Thyroid gland (tissue), 4 donors: Measurements from ENCODE around the gene MGAT5. TPM values are rescaled to one million over a fixed set of nuclear protein-coding genes. Genes with fewer than 3 reads are reported as not detected.

Source experiments
- DNase-seq, 2 donors: peaks; one replicate each; pipeline ENCODE4 v3.0.0-alpha.2; 2019
- H3K27ac ChIP-seq, 3 donors: fragments of 200-600 bp; sonication (generic); 1 replicate in 2 of 3; 2 replicates in 1 of 3; pipeline ENCODE4 v1.5.1; 2016 to 2019; ENCODE audit warnings: mild to moderate bottlenecking in 1 of 3, moderate library complexity in 1 of 3
- H3K27me3 ChIP-seq: fragments of 200-600 bp; sonication (generic); one replicate; pipeline ENCODE4 v1.5.1; 2019
- H3K36me3 ChIP-seq, 2 donors: fragments of 200-600 bp; sonication (generic); one replicate each; pipeline ENCODE4 v1.5.1; 2016 to 2019
- H3K4me1 ChIP-seq, 2 donors: fragments of 200-600 bp; sonication (generic); one replicate each; pipeline ENCODE4 v1.5.1; 2017 to 2019
- H3K4me3 ChIP-seq, 3 donors: fragments of 200-600 bp; sonication (generic); replicated peaks in 1 of 3; 1 replicate in 2 of 3; 2 replicates in 1 of 3; pipeline ENCODE4 v1.5.1; 2016; ENCODE audit warnings: mild to moderate bottlenecking in 1 of 3
- H3K9me3 ChIP-seq: fragments of 200-600 bp; sonication (generic); one replicate; pipeline ENCODE4 v1.5.1; 2017
- POLR2A ChIP-seq, 2 donors: fragments of 450-650 bp; IDR thresholded peaks; one replicate each; pipeline ENCODE4 v1.6.1; 2017; ENCODE audit warnings: antibody characterized with exemption in 2 of 2, mild to moderate bottlenecking in 2 of 2, moderate library complexity in 1 of 2
- whole genome bisulfite sequencing, 2 donors: methylation state at CpG; one replicate each; pipeline ENCODE4 v1.1.5; 2017; 5-methylcytosine and 5-hydroxymethylcytosine counted together
- intact Hi-C: fragments of 100-400 bp; cut with DNase I; formaldehyde crosslinking; loops from one replicate; pipeline ENCODE4 v1.15.1; 2023
- total RNA-seq, 4 donors: library from RNA; depleted of rRNA; stranded (reverse); fragments of >200 nt; gene quantifications; one replicate each; pipeline ENCODE4 v1.2.3, GENCODE V29; 2016
- TF ChIP-seq, protein P1 (sequence below), 6 experiments: fragments of 200-600 bp in 3 of 6; fragments of 450-650 bp in 3 of 6; sonication (generic) in 3 of 6; IDR thresholded peaks; one replicate each; pipeline ENCODE4 v1.5.1; 2016 to 2019; ENCODE audit warnings: antibody characterized with exemption in 6 of 6, mild to moderate bottlenecking in 2 of 6, inconsistent platforms in 1 of 6, moderate library complexity in 1 of 6

MGAT5 gene
- total RNA-seq = 10 to 100 TPM; 47.5 to 64.4 (median 50.4) TPM

- intact Hi-C loops = no loop called here
- Histone ChIP-seq H3K27me3 (no peaks in the 10 kb centered on the region), H3K27ac (peak within 1 kb of the TSS in 1 of 3 donors; percentile 1), H3K4me3 (no peak within 1 kb of the TSS), H3K9me3 (no peaks in the 10 kb centered on the region), H3K36me3 (no peaks in the 10 kb centered on the region), H3K4me1 (peaks cover 0 to 17% of the 10 kb centered on the region in 2 donors)
- TF ChIP-seq, protein P1, sequence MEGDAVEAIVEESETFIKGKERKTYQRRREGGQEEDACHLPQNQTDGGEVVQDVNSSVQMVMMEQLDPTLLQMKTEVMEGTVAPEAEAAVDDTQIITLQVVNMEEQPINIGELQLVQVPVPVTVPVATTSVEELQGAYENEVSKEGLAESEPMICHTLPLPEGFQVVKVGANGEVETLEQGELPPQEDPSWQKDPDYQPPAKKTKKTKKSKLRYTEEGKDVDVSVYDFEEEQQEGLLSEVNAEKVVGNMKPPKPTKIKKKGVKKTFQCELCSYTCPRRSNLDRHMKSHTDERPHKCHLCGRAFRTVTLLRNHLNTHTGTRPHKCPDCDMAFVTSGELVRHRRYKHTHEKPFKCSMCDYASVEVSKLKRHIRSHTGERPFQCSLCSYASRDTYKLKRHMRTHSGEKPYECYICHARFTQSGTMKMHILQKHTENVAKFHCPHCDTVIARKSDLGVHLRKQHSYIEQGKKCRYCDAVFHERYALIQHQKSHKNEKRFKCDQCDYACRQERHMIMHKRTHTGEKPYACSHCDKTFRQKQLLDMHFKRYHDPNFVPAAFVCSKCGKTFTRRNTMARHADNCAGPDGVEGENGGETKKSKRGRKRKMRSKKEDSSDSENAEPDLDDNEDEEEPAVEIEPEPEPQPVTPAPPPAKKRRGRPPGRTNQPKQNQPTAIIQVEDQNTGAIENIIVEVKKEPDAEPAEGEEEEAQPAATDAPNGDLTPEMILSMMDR (IDR thresholded peaks at IDR 0.05) = no peak
- TF ChIP-seq POLR2A (IDR thresholded peaks at IDR 0.05) = no peak
- 32 to 62% methylated on average over 4 of the region's 4 CpGs for WGBS, 2 donors
- peak; percentile 27 to 41 for DNase-seq
These were observed at the start of gene MGAT5 for GRCh38 chr2:134253804-134254203. Gene MGAT5, plus strand, starts transcription at chr2:134254072. Its CDS starts 332 bp downstream, at chr2:134254404.

DNA sequence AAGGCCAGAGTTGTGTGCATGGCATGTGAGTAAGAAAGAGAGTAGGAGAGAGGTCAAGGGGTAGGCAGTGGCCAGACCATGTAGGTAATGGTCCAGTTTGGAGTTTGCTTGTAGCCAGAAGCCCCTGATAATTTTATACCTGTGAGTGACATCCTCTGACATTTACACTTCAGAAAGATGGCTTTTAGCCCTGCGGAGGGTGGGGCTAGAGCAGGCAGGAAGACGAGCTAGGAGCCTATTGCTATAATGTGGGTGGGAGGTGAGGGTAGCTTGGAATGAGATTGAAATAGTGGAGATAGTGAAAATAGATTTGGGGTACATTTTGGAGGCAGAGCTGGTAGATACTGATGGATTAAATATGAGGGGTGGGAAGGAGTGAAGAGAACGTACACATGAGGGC is 48.8 kb upstream of the MGAT5 start:
- no peak for DNase-seq
- Histone ChIP-seq H3K27ac (peak overlapping the region in 1 of 3 donors; percentile 54), H3K4me1 (peaks cover 22 to 34% of the 10 kb centered on the region in 2 donors), H3K9me3 (no peaks in the 10 kb centered on the region), H3K27me3 (no peaks in the 10 kb centered on the region), H3K4me3 (no peak overlapping the region), H3K36me3 (no peaks in the 10 kb centered on the region)
- TF ChIP-seq, protein P1 (IDR thresholded peaks at IDR 0.05) = no peak
- no peak for TF ChIP-seq POLR2A (IDR thresholded peaks at IDR 0.05)
- intact Hi-C loops = loop anchor here (10.0 kb wide), 1 partner anchor 80 kb away; no protein-coding TSS in a partner anchor
- WGBS, 2 donors = 92 to 96% methylated on average over 3 of the region's 3 CpGs

DNA sequence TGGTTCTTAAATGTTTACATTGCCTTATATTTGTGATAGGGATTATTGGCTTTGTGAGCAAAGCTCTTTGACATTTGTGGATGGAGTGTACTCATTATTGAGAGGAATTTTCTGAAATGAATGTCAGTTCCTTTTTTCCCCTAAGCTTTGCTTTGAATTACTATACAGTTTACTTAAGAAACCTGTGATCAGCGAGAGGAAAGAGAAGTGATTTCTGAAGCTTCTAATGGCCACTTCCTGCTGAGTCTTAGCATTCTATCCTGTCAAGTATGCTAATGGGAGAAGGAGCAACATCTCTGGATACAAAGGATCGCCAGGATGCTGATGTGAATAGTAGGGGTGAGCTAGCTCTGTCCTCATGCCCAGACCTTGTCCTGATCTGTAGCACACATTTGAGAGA is 47.8 kb upstream of the MGAT5 start:
- Histone ChIP-seq H3K27me3 (no peaks in the 10 kb centered on the region), H3K4me1 (peaks cover 15 to 27% of the 10 kb centered on the region in 2 donors), H3K27ac (peak overlapping the region in 2 of 3 donors; percentile 5 to 54), H3K4me3 (no peak overlapping the region), H3K9me3 (no peaks in the 10 kb centered on the region), H3K36me3 (no peaks in the 10 kb centered on the region)
- DNase-seq = no peak
- no peak for TF ChIP-seq POLR2A (IDR thresholded peaks at IDR 0.05)
- TF ChIP-seq, protein P1 (IDR thresholded peaks at IDR 0.05) = no peak
- 49 to 57% methylated on average over 2 of the region's 2 CpGs for WGBS, 2 donors
- intact Hi-C loops = loop anchor here (10.0 kb wide), 1 partner anchor 81 kb away; no protein-coding TSS in a partner anchor

DNA sequence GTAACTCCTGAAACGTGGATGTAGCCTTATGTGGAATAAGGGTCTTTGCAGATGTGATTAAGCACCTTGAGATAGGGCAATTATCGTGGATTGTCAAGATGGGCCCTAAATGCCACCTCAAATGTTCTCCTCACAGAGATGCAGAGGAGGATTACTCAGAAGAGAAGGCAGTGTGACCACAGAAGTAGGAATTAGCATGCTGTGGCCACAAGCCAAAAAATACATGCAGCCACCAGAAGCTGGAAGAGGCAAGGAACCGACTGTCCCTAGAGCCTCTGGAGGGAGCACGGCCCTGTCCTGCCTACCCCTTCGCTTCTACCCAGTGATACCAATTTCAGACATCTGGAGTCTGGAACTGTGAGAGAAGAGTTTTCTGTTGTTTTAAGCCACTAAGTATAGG is 47.3 kb upstream of the MGAT5 start:
- peak; percentile 53 to 58 for DNase-seq
- no peak overlapping the region for H3K4me3 ChIP-seq
- intact Hi-C loops = loop anchor here (10.0 kb wide), 1 partner anchor 82 kb away; no protein-coding TSS in a partner anchor

More for the DNA sequence above, 47.3 kb upstream of the MGAT5 start:
- no peak for TF ChIP-seq POLR2A (IDR thresholded peaks at IDR 0.05)
- TF ChIP-seq, protein P1 (IDR thresholded peaks at IDR 0.05) = no peak
- no peaks in the 10 kb centered on the region for H3K9me3 ChIP-seq
- H3K27ac ChIP-seq = peak overlapping the region in 1 of 3 donors; percentile 54
- peaks cover 15 to 27% of the 10 kb centered on the region in 2 donors for H3K4me1 ChIP-seq
- no peaks in the 10 kb centered on the region for H3K27me3 ChIP-seq
- WGBS, 2 donors = 60 to 67% methylated on average over 5 of the region's 5 CpGs
- no peaks in the 10 kb centered on the region for H3K36me3 ChIP-seq
